Vagina (tissue), 2 donors: Measurements from ENCODE around the gene SLC9C2.

Experiments
- CTCF ChIP-seq, 3 experiments: fragments of 450-650 bp in 2 of 3; fragments of 200-600 bp in 1 of 3; sonication (generic) in 1 of 3; IDR thresholded peaks; one replicate each; pipeline ENCODE4 v1.5.1; 2017 to 2019; ENCODE audit warnings: antibody characterized with exemption in 3 of 3, mild to moderate bottlenecking in 2 of 3, moderate library complexity in 2 of 3
- POLR2A ChIP-seq, 2 donors: fragments of 450-650 bp; IDR thresholded peaks; one replicate each; pipeline ENCODE4 v1.6.1; 2017; ENCODE audit warnings: antibody characterized with exemption in 2 of 2, mild to moderate bottlenecking in 2 of 2, moderate library complexity in 2 of 2
- POLR2AphosphoS5 ChIP-seq, 2 donors: sonication (generic); formaldehyde crosslinking; IDR thresholded peaks; one replicate each; pipeline ENCODE4 v1.9.0; 2017; ENCODE audit warnings: antibody characterized with exemption in 2 of 2, mild to moderate bottlenecking in 2 of 2, low read depth in 1 of 2; ENCODE audit not compliant: insufficient read depth in 1 of 2

DNA sequence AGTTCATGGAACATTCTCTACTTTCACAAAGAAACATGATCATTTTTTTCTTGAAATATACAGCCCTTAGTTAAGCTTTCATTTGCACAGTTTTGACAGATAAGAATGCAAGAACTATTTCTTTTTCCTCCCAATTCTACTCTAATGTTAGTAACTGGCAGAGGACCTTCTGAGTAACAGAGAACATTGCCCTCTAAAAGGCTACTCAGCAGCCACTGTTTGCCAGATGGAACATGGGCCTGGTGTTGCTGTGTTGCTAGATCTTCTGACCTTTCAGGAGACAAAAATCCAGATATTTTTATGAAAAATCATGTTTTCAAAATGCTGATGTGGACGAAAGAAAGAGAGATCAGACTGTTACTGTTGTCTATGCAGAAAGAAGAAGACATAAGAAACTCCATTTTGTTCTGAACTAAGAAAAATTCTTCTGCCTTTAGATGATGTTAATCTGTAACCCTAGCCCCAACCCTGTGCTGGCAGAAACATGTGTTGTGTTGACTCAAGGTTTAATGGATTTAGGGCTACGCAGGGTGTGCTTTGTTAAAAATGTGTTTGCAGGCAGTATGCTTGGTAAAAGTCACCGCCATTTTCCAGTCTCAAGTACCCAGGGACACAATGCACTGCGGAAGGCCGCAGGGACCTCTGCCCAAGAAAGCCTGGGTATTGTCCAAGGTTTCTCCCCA is 128.6 kb downstream of the SLC9C2 start:
- no peak for TF ChIP-seq CTCF (IDR thresholded peaks at IDR 0.05)
- no peak for TF ChIP-seq POLR2AphosphoS5 (IDR thresholded peaks at IDR 0.05; ENCODE audit: insufficient read depth in 1 of 2, low read depth in 1 of 2)
- TF ChIP-seq POLR2A (IDR thresholded peaks at IDR 0.05) = no peak
